A673 (cell line): ENCODE measurements around the gene FAM118A.

Experiments used
- EZH2 ChIP-seq: fragments of 200-600 bp; sonication (generic); IDR thresholded peaks from 2 replicates; pipeline ENCODE4 v1.6.1; 2017; ENCODE audit warnings: borderline replicate concordance, low read depth, mild to moderate bottlenecking, mixed read lengths, antibody characterized with exemption, low read length; ENCODE audit not compliant: poor library complexity, severe bottlenecking
- TF ChIP-seq, protein P1 (sequence below): fragments of 300-800, 200-600 bp; sonication (generic); conservative IDR thresholded peaks from 2 replicates; pipeline ENCODE4 v1.5.1; 2017; ENCODE audit warnings: low read depth, mild to moderate bottlenecking, antibody characterized with exemption, low read length, moderate library complexity, mixed read lengths

GRCh38 chr22:45323695-45324094, 14.0 kb downstream of the FAM118A start:
- TF ChIP-seq, protein P1, sequence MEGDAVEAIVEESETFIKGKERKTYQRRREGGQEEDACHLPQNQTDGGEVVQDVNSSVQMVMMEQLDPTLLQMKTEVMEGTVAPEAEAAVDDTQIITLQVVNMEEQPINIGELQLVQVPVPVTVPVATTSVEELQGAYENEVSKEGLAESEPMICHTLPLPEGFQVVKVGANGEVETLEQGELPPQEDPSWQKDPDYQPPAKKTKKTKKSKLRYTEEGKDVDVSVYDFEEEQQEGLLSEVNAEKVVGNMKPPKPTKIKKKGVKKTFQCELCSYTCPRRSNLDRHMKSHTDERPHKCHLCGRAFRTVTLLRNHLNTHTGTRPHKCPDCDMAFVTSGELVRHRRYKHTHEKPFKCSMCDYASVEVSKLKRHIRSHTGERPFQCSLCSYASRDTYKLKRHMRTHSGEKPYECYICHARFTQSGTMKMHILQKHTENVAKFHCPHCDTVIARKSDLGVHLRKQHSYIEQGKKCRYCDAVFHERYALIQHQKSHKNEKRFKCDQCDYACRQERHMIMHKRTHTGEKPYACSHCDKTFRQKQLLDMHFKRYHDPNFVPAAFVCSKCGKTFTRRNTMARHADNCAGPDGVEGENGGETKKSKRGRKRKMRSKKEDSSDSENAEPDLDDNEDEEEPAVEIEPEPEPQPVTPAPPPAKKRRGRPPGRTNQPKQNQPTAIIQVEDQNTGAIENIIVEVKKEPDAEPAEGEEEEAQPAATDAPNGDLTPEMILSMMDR = no peak
- no peak for TF ChIP-seq EZH2
